Measurements from ENCODE around the gene LTBP1.

DNA sequence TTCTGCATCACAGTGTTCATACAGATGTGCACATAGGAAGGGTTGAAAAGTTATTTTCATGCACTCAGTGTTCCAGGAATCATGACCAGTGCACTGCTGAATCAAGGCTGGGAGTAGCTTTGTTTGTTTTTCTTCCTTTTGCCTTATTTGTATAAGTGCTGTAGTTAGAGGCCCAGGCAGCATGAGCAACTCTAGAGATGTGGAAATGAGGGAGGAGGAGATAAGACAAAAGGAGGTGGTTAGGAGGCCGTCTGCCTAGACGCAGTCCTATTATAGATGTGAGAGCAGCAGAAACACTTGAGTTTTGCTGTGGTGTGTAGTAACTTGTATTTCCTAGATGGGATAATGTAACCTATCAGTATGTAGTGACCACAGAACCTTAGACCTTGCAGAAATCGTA is 265.4 kb downstream of the LTBP1 start:
- TF ChIP-seq, protein P1, sequence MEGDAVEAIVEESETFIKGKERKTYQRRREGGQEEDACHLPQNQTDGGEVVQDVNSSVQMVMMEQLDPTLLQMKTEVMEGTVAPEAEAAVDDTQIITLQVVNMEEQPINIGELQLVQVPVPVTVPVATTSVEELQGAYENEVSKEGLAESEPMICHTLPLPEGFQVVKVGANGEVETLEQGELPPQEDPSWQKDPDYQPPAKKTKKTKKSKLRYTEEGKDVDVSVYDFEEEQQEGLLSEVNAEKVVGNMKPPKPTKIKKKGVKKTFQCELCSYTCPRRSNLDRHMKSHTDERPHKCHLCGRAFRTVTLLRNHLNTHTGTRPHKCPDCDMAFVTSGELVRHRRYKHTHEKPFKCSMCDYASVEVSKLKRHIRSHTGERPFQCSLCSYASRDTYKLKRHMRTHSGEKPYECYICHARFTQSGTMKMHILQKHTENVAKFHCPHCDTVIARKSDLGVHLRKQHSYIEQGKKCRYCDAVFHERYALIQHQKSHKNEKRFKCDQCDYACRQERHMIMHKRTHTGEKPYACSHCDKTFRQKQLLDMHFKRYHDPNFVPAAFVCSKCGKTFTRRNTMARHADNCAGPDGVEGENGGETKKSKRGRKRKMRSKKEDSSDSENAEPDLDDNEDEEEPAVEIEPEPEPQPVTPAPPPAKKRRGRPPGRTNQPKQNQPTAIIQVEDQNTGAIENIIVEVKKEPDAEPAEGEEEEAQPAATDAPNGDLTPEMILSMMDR (IDR thresholded peaks at IDR 0.05), result no peak
- no peak for TF ChIP-seq EZH2 (IDR thresholded peaks at IDR 0.05; ENCODE audit: borderline replicate concordance, insufficient read depth, low read depth, low read length, poor library complexity, severe bottlenecking)
